Common myeloid progenitor, CD34-positive (primary cell): Measurements from ENCODE around the gene TMEM91.

Experiments
- CTCF ChIA-PET: fragments of 350-600 bp; sonication (Branson Sonifier 250); formaldehyde crosslinking; loops from one replicate; lab custom pipeline; 2021; ENCODE audit warnings: antibody characterized with exemption; lab: Charles Lee
- POLR2A ChIA-PET: fragments of 350-600 bp; sonication (Branson Sonifier 250); formaldehyde crosslinking; loops from one replicate; lab custom pipeline; 2021; ENCODE audit warnings: antibody characterized with exemption; lab: Charles Lee
- DNase-seq, 3 donors: peaks; one replicate each; pipeline versions ENCODE4 v3.0.0 to v3.0.0-alpha.2; 2013
- H3K27ac ChIP-seq, 2 experiments: 1 replicate in 1 of 2; 2 replicates in 1 of 2; pipeline ENCODE4 v1.7.0; 2013; ENCODE audit warnings: inconsistent platforms in 2 of 2, low read length in 2 of 2, mild to moderate bottlenecking in 2 of 2, low read depth in 1 of 2, moderate library complexity in 1 of 2; ENCODE audit not compliant: severe bottlenecking in 2 of 2, insufficient read depth in 1 of 2, poor library complexity in 1 of 2
- H3K27me3 ChIP-seq, 5 experiments: replicated peaks in 2 of 5; 1 replicate in 3 of 5; 2 replicates in 2 of 5; pipeline versions ENCODE4 v1.6.1 to v1.7.0; 2013; ENCODE audit warnings: low read length in 4 of 5, mild to moderate bottlenecking in 2 of 5, moderate library complexity in 2 of 5, inconsistent platforms in 1 of 5; ENCODE audit not compliant: insufficient read depth in 5 of 5, control insufficient read depth in 4 of 5
- H3K36me3 ChIP-seq, 4 experiments: 1 replicate in 2 of 4; 2 replicates in 2 of 4; pipeline versions ENCODE4 v1.6.1 to v1.7.0; 2013; ENCODE audit warnings: low read length in 3 of 4, control low read depth in 1 of 4, mild to moderate bottlenecking in 1 of 4; ENCODE audit not compliant: control insufficient read depth in 4 of 4, insufficient read depth in 4 of 4
- H3K4me1 ChIP-seq, 4 experiments: 1 replicate in 3 of 4; 2 replicates in 1 of 4; pipeline versions ENCODE4 v1.6.1 to v1.7.1; 2013; ENCODE audit warnings: low read length in 3 of 4, mild to moderate bottlenecking in 3 of 4, control low read depth in 1 of 4, inconsistent platforms in 1 of 4, moderate library complexity in 1 of 4; ENCODE audit not compliant: control insufficient read depth in 4 of 4, insufficient read depth in 4 of 4; ENCODE audit errors: control extremely low read depth in 1 of 4
- H3K4me3 ChIP-seq, 7 experiments: 1 replicate in 4 of 7; 2 replicates in 3 of 7; pipeline versions ENCODE4 v1.5.1 to v1.7.0; 2013; ENCODE audit warnings: mild to moderate bottlenecking in 7 of 7, low read length in 6 of 7, moderate library complexity in 6 of 7, inconsistent platforms in 2 of 7, low read depth in 2 of 7, control low read depth in 1 of 7; ENCODE audit not compliant: insufficient read depth in 4 of 7, control insufficient read depth in 1 of 7; ENCODE audit errors: extremely low read depth in 1 of 7
- H3K9me3 ChIP-seq, 5 experiments: 1 replicate in 4 of 5; 2 replicates in 1 of 5; pipeline versions ENCODE4 v1.6.1 to v1.7.1; 2013; ENCODE audit warnings: low read length in 4 of 5, mild to moderate bottlenecking in 2 of 5, inconsistent platforms in 1 of 5, low read depth in 1 of 5, moderate library complexity in 1 of 5; ENCODE audit not compliant: control insufficient read depth in 4 of 5, insufficient read depth in 2 of 5; ENCODE audit errors: control extremely low read depth in 1 of 5
- WGBS: methylation state at CpG from one replicate; pipeline ENCODE4 v1.1.5; 2013; ENCODE audit not compliant: insufficient coverage; 5-methylcytosine and 5-hydroxymethylcytosine counted together

TMEM91 gene

DNA sequence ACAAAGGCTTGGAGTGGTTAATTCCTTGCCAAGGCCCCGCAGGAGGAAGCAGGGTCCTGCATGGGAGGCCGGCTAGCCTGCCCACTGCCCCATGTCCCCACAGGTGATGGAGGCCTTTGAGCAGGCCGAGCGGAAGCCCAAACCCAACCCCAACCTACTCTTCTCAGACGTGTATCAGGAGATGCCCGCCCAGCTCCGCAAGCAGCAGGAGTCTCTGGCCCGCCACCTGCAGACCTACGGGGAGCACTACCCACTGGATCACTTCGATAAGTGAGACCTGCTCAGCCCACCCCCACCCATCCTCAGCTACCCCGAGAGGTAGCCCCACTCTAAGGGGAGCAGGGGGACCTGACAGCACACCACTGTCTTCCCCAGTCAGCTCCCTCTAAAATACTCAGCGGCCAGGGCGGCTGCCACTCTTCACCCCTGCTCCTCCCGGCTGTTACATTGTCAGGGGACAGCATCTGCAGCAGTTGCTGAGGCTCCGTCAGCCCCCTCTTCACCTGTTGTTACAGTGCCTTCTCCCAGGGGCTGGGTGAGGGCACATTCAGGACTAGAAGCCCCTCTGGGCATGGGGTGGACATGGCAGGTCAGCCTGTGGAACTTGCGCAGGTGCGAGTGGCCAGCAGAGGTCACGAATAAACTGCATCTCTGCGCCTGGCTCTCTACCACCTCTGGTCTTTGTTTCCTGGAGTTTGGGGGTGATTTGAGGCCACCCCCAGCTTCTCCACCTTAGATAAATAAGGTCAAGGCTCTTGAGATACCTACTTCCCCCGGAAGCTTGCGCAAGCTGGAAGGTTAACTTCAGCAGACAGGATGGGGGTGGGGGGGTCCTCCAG lies 48.2 kb downstream of the TMEM91 start:
- CTCF ChIA-PET: interaction anchor here (1.0 to 1.5 kb wide), 5 partner anchors 7 to 17 kb away, joined by 3 to 5 read pairs (median 4); no protein-coding TSS in a partner anchor
- Histone ChIP-seq H3K4me1 (peaks cover 9 to 77% (median 74%) of the 10 kb centered on the region in 4 experiments), H3K9me3 (no peaks in the 10 kb centered on the region), H3K4me3 (peak overlapping the region in 4 of 7 experiments; percentile 26 to 47 (median 34)), H3K27me3 (no peaks in the 10 kb centered on the region), H3K36me3 (peaks cover 2 to 54% (median 34%) of the 10 kb centered on the region in 4 experiments), H3K27ac (peak overlapping the region; percentile 20 to 31)
- POLR2A ChIA-PET: no interaction called here
- DNase-seq: peak in 2 of 3 donors; percentile 48
- WGBS: 80% methylated on average over 16 of the region's 21 CpGs

- Histone ChIP-seq H3K27me3 (no peaks in the 10 kb centered on the region), H3K27ac (peak overlapping the region; percentile 20 to 31), H3K9me3 (no peaks in the 10 kb centered on the region), H3K4me1 (peaks cover 9 to 73% (median 65%) of the 10 kb centered on the region in 4 experiments), H3K4me3 (peak overlapping the region in 4 of 7 experiments; percentile 8 to 90 (median 27)), H3K36me3 (peaks cover 2 to 49% (median 34%) of the 10 kb centered on the region in 4 experiments)
- CTCF ChIA-PET: interaction anchor here (1.0 to 1.5 kb wide), 3 partner anchors 10 to 22 kb away, joined by 4 to 5 read pairs (median 4); no protein-coding TSS in a partner anchor
- WGBS: 95% methylated on average over 23 of the region's 28 CpGs
- no peak for DNase-seq
- POLR2A ChIA-PET: no interaction called here
These were observed 49.1 kb downstream of the TMEM91 start for GRCh38 chr19:41425174-41426115.

DNA sequence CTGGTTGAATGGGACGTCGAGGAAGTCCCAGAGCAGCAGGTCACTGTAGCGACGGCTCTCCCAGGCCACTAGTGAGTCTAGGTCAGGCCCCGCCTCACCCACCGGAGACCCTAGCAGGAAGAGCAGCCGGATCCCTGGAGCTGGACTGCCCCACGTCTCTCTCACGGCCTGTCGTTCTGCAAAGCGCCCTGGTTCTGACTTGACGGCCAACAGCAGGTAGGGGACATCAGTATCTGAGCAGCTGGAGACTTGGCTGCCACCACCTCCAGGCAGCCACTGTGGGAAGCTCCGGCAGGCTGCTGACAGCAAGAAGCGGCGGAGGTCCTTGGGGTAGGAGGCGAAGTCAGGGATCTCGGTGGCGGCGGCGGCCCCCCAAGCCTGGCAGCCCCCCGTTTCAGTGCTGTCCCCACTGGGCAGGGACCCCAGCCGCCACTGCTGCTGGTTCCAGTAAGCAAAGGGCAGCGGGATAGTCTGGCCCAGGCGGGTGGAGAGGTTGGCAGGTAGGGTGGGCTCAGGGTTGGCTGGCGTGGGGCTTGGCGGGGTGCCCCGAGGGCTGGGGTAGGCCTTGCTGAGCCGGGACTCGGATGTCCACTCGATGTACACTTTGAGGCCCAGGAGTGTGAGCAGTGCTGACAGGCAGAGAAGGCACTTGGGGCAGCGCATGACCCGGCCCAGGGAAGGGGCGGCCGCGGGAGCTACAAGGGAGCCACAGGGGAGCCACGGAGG lies 49.9 kb downstream of the TMEM91 start:
- Histone ChIP-seq H3K27me3 (no peaks in the 10 kb centered on the region), H3K4me3 (peak overlapping the region in 5 of 7 experiments; percentile 64 to 90 (median 73)), H3K36me3 (peaks cover 0 to 48% (median 34%) of the 10 kb centered on the region in 4 experiments), H3K27ac (peak overlapping the region; percentile 66 to 86), H3K9me3 (no peaks in the 10 kb centered on the region), H3K4me1 (peaks cover 4 to 71% (median 62%) of the 10 kb centered on the region in 4 experiments)
- POLR2A ChIA-PET: interaction anchor here (0.5 kb wide), 1 partner anchor 27 kb away, joined by 3 read pairs; no protein-coding TSS in a partner anchor
- DNase-seq: no peak
- CTCF ChIA-PET: interaction anchor here (1.0 to 3.7 kb wide), 6 partner anchors 12 to 104 kb away, joined by 3 to 21 read pairs (median 5); no protein-coding TSS in a partner anchor
- 86% methylated on average over 29 of the region's 36 CpGs for WGBS

GRCh38 chr19:41426952-41427646 lies 50.8 kb downstream of the TMEM91 start, which contains the start of gene B3GNT8:
B3GNT8 (minus strand) TSS chr19:41427374; CDS start chr19:41426778, 596 bp downstream.
- Histone ChIP-seq H3K9me3 (no peaks in the 10 kb centered on the region), H3K4me3 (peak within 1 kb of the TSS; percentile 31 to 90 (median 70)), H3K36me3 (peaks cover 0 to 50% (median 34%) of the 10 kb centered on the region in 4 experiments), H3K27me3 (no peaks in the 10 kb centered on the region), H3K27ac (peak within 1 kb of the TSS; percentile 66 to 86), H3K4me1 (peaks cover 4 to 68% (median 64%) of the 10 kb centered on the region in 4 experiments)
- CTCF ChIA-PET: interaction anchor here (1.0 to 3.7 kb wide), 7 partner anchors 12 to 142 kb away, joined by 3 to 21 read pairs (median 4); no protein-coding TSS in a partner anchor
- peak; percentile 71 to 86 (median 82) for DNase-seq
- 5% methylated on average over 12 of the region's 19 CpGs for WGBS
- POLR2A ChIA-PET: interaction anchor here (0.5 to 1.0 kb wide), 2 partner anchors 28 to 120 kb away, joined by 3 to 4 read pairs; no protein-coding TSS in a partner anchor

DNA sequence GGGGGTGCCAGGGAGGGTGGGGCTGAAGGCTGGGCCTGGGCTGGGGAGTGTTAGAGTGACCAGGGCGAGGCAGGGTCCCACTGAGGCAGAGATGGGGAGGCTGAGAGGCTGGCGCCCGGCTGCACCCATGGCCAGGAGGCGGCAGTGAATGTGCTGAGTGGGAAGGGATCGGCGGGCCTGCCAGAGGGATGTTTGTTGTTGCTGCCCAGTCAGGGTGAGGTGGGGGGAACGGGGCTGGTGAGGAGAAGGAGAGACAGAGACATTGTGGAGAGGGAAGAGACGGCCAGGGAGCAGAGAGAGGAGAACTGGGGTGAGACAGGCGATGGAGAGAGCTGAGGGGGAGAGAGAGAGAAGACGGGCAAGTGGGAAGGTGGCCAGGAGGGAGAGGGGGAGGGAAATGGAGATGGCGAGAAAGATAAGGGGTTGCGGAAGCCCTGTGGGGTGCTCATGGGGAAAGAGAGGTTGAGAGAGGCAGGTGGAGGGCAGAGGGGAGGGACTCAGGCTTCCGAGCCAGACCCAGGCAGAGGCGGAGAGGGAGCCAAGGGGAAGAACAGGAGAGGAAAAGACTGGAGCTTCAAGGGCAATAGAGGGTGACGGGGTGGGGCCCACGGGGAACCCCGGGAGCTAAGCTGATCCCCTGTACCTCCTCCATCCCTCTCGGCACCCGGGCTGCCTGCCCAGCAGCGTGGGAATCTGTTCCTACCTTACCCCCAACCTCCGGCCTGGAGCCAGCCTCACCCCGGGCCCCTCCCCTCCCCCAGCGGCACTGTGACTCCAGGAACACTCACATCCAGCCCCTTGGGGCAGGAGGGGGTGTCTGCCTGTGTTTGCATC lies 51.5 kb downstream of the TMEM91 start:
- peak overlapping the region; percentile 7 to 86 for H3K27ac ChIP-seq
- no peaks in the 10 kb centered on the region for H3K27me3 ChIP-seq
- POLR2A ChIA-PET: interaction anchor here (1.0 kb wide), 1 partner anchor 119 kb away, joined by 4 read pairs; no protein-coding TSS in a partner anchor
- CTCF ChIA-PET: interaction anchor here (0.8 to 3.7 kb wide), 14 partner anchors 9 to 223 kb away, joined by 3 to 21 read pairs (median 4); partner anchors contain the start of genes DMAC2 and HNRNPUL1
- no peaks in the 10 kb centered on the region for H3K9me3 ChIP-seq
- H3K4me3 ChIP-seq: peak overlapping the region in 6 of 7 experiments; percentile 30 to 90 (median 72)
- under 1% methylated on average over 19 of the region's 23 CpGs for WGBS
- peaks cover 0 to 50% (median 31%) of the 10 kb centered on the region in 4 experiments for H3K36me3 ChIP-seq
- peak; percentile 54 to 68 (median 62) for DNase-seq
- H3K4me1 ChIP-seq: peaks cover 4 to 68% (median 64%) of the 10 kb centered on the region in 4 experiments
